KMS-11 (cell line): ENCODE measurements around the gene HGF.
A peak's percentile ranks its signal among the peaks of the same experiment; 100 is the strongest.

ENCODE experiments used
- H2AFZ ChIP-seq: fragments of 200-600 bp; sonication (generic); 2 replicates; pipeline ENCODE4 v1.6.1; 2016; ENCODE audit warnings: antibody characterized with exemption, mixed run types, low read depth
- H3K27ac ChIP-seq: fragments of 200-600 bp; sonication (generic); 2 replicates; pipeline ENCODE4 v1.6.1; 2016; ENCODE audit warnings: mild to moderate bottlenecking, mixed run types
- H3K27me3 ChIP-seq: fragments of 200-600 bp; sonication (generic); 2 replicates; pipeline ENCODE4 v1.6.1; 2017; ENCODE audit warnings: mild to moderate bottlenecking, low read depth, mixed run types, moderate library complexity; ENCODE audit not compliant: insufficient read depth
- H3K36me3 ChIP-seq: fragments of 200-600 bp; sonication (generic); 2 replicates; pipeline ENCODE4 v1.6.1; 2017; ENCODE audit warnings: mild to moderate bottlenecking, mixed run types; ENCODE audit not compliant: insufficient read depth
- H3K4me1 ChIP-seq: fragments of 200-600 bp; sonication (generic); 2 replicates; pipeline ENCODE4 v1.6.1; 2016; ENCODE audit warnings: mild to moderate bottlenecking, low read depth, mixed run types; ENCODE audit not compliant: poor library complexity, severe bottlenecking
- H3K4me2 ChIP-seq: fragments of 200-600 bp; sonication (generic); 2 replicates; pipeline ENCODE4 v1.7.0; 2016; ENCODE audit warnings: mild to moderate bottlenecking, mixed run types
- H3K4me3 ChIP-seq: fragments of 200-600 bp; sonication (generic); IDR thresholded peaks from 2 replicates; pipeline ENCODE4 v1.6.1; 2017; ENCODE audit warnings: low read depth, low read length, mixed read lengths; ENCODE audit not compliant: insufficient read depth
- H3K79me2 ChIP-seq: fragments of 200-600 bp; sonication (generic); 2 replicates; pipeline ENCODE4 v1.6.1; 2016; ENCODE audit warnings: low read depth, mixed run types; ENCODE audit not compliant: insufficient read depth
- H3K9ac ChIP-seq: fragments of 200-600 bp; sonication (generic); 2 replicates; pipeline ENCODE4 v1.6.1; 2016; ENCODE audit warnings: mild to moderate bottlenecking, mixed run types
- H4K20me1 ChIP-seq: fragments of 200-600 bp; sonication (generic); 2 replicates; pipeline ENCODE4 v1.6.1; 2016; ENCODE audit warnings: mild to moderate bottlenecking, mixed run types; ENCODE audit not compliant: insufficient read depth
- CTCF ChIP-seq: fragments of 200-600 bp; sonication (generic); conservative IDR thresholded peaks from 2 replicates; pipeline ENCODE4 v1.6.1; 2017; ENCODE audit warnings: low read depth, mild to moderate bottlenecking, antibody characterized with exemption, low read length, moderate library complexity, mixed read lengths

HGF gene

GRCh38 chr7:81687062-81687461 is 82.8 kb downstream of the HGF start:
- Histone ChIP-seq H3K4me1 (peaks cover 82% of the 10 kb centered on the region), H3K4me3 (no peak overlapping the region), H3K79me2 (no peaks in the 10 kb centered on the region), H4K20me1 (no peaks in the 10 kb centered on the region), H3K4me2 (no peak overlapping the region), H3K27me3 (no peaks in the 10 kb centered on the region), H3K27ac (no peak overlapping the region), H2AFZ (no peak overlapping the region), H3K9ac (no peak overlapping the region), H3K36me3 (no peaks in the 10 kb centered on the region)
- no peak for TF ChIP-seq CTCF

- H3K4me2 ChIP-seq: peak overlapping the region; percentile 9; the same call in 1 of the 2 replicates
- no peaks in the 10 kb centered on the region for H3K36me3 ChIP-seq
- H3K27me3 ChIP-seq: no peaks in the 10 kb centered on the region
- peaks cover 65% of the 10 kb centered on the region for H3K4me1 ChIP-seq
- no peak overlapping the region for H3K27ac ChIP-seq
- H4K20me1 ChIP-seq: no peaks in the 10 kb centered on the region
- H3K79me2 ChIP-seq: no peaks in the 10 kb centered on the region
- no peak overlapping the region for H3K9ac ChIP-seq
- no peak overlapping the region for H3K4me3 ChIP-seq
- no peak for TF ChIP-seq CTCF
- H2AFZ ChIP-seq: peak overlapping the region; percentile 38; the same call in 1 of the 2 replicates
Measured at GRCh38 chr7:81685270-81685868, 84.5 kb downstream of the HGF start.

GRCh38 chr7:81684514-81685269 is 85.2 kb downstream of the HGF start:
- Histone ChIP-seq H3K36me3 (no peaks in the 10 kb centered on the region), H3K4me1 (peaks cover 59% of the 10 kb centered on the region), H3K4me3 (no peak overlapping the region), H3K27ac (no peak overlapping the region), H2AFZ (peak overlapping the region; percentile 38; the same call in 1 of the 2 replicates), H3K27me3 (no peaks in the 10 kb centered on the region), H4K20me1 (no peaks in the 10 kb centered on the region), H3K4me2 (peak overlapping the region; percentile 9; the same call in 1 of the 2 replicates), H3K9ac (no peak overlapping the region), H3K79me2 (no peaks in the 10 kb centered on the region)
- TF ChIP-seq CTCF: no peak

GRCh38 chr7:81684033-81684432 is 85.8 kb downstream of the HGF start:
- Histone ChIP-seq H3K36me3 (no peaks in the 10 kb centered on the region), H3K4me2 (no peak overlapping the region), H3K4me3 (no peak overlapping the region), H3K79me2 (no peaks in the 10 kb centered on the region), H3K9ac (no peak overlapping the region), H2AFZ (no peak overlapping the region), H3K4me1 (peaks cover 52% of the 10 kb centered on the region), H4K20me1 (no peaks in the 10 kb centered on the region), H3K27me3 (no peaks in the 10 kb centered on the region), H3K27ac (no peak overlapping the region)
- no peak for TF ChIP-seq CTCF
